Breast epithelium (tissue), 3 donors: ENCODE measurements around the gene TANK.

Experiments
- CTCF ChIP-seq, 3 donors: fragments of 450-650 bp; IDR thresholded peaks; one replicate each; pipeline ENCODE4 v1.5.1; 2016 to 2017; ENCODE audit warnings: antibody characterized with exemption in 3 of 3, mild to moderate bottlenecking in 3 of 3, moderate library complexity in 3 of 3
- POLR2A ChIP-seq: fragments of 450-650 bp; IDR thresholded peaks from one replicate; pipeline ENCODE4 v1.6.1; 2016; ENCODE audit warnings: antibody characterized with exemption, mild to moderate bottlenecking, moderate library complexity
- POLR2AphosphoS5 ChIP-seq, 3 donors: sonication (generic); formaldehyde crosslinking; IDR thresholded peaks; one replicate each; pipeline ENCODE4 v1.6.1; 2017; ENCODE audit warnings: antibody characterized with exemption in 3 of 3

- no peak for TF ChIP-seq CTCF (IDR thresholded peaks at IDR 0.05)
- TF ChIP-seq POLR2A: no peak
- TF ChIP-seq POLR2AphosphoS5 (IDR thresholded peaks at IDR 0.05): no peak
Observed at GRCh38 chr2:161190050-161190449, 29.8 kb downstream of the TANK start.
